Endothelial cell of umbilical vein (primary cell): ENCODE data around the gene SATB2. TPM values are rescaled to one million over a fixed set of nuclear protein-coding genes. Genes with fewer than 3 reads are reported as not detected.

Experiments used
- BruUV-seq: library from RNA; stranded (reverse); fragments of 400-500 nt; replicated peaks from 2 replicates; lab custom pipeline; 2021; lab: Mats Ljungman, UMichigan
- CTCF ChIA-PET: fragments of 300-600, 350-600 bp; sonication (Branson Sonifier 250); formaldehyde crosslinking; loops from one replicate; lab custom pipeline; 2021; ENCODE audit warnings: antibody characterized with exemption, inconsistent platforms; lab: Charles Lee
- POLR2A ChIA-PET: fragments of 300-600, 350-600 bp; sonication (Branson Sonifier 250); formaldehyde crosslinking; loops from one replicate; lab custom pipeline; 2021; ENCODE audit warnings: antibody characterized with exemption, inconsistent platforms; lab: Charles Lee
- DNase-seq: peaks from one replicate; pipeline ENCODE4 v3.0.0-alpha.2; 2011; ENCODE audit warnings: low read depth, low spot score
- FAIRE-seq: peaks from 2 replicates; lab custom pipeline; 2011; peaks lifted over from hg19 to GRCh38; lab: Jason Lieb, UNC
- H2AFZ ChIP-seq: 2 replicates; pipeline ENCODE4 v1.6.0; 2012; ENCODE audit warnings: low read depth, low read length, control low read depth, inconsistent platforms
- H3K27ac ChIP-seq: 2 replicates; pipeline ENCODE4 v1.5.1; 2011; ENCODE audit warnings: low read depth, mild to moderate bottlenecking, control low read depth, low read length, moderate library complexity; ENCODE audit not compliant: insufficient read depth
- H3K27me3 ChIP-seq, 2 experiments: 2 replicates each; pipeline versions ENCODE4 v1.6.0 to v1.6.1; 2011; ENCODE audit warnings: low read length in 2 of 2, mixed read lengths in 1 of 2; ENCODE audit not compliant: control insufficient read depth in 2 of 2, insufficient read depth in 2 of 2
- H3K36me3 ChIP-seq, 2 experiments: 2 replicates in 1 of 2; 3 replicates in 1 of 2; pipeline ENCODE4 v1.5.1; 2011; ENCODE audit warnings: low read length in 2 of 2, mild to moderate bottlenecking in 1 of 2, moderate library complexity in 1 of 2; ENCODE audit not compliant: control insufficient read depth in 2 of 2, insufficient read depth in 2 of 2; ENCODE audit errors: extremely low read depth in 1 of 2
- H3K4me1 ChIP-seq: 3 replicates; pipeline ENCODE4 v1.5.1; 2011; ENCODE audit warnings: mild to moderate bottlenecking, low read length; ENCODE audit not compliant: control insufficient read depth, insufficient read depth; ENCODE audit errors: extremely low read depth
- H3K4me2 ChIP-seq: 2 replicates; pipeline ENCODE4 v1.6.1; 2011; ENCODE audit warnings: low read length, control low read depth, mixed read lengths; ENCODE audit not compliant: insufficient read depth
- H3K4me3 ChIP-seq, 3 experiments: fragments of 200-600 bp in 1 of 3; sonication (generic), shearing (Covaris generic) in 1 of 3; replicated peaks in 1 of 3; 2 replicates each; pipeline ENCODE4 v1.5.1; 2011 to 2016; ENCODE audit warnings: control low read depth in 3 of 3, low read length in 3 of 3, mild to moderate bottlenecking in 2 of 3, inconsistent platforms in 1 of 3, low read depth in 1 of 3, moderate library complexity in 1 of 3; ENCODE audit not compliant: insufficient read depth in 1 of 3
- H3K79me2 ChIP-seq: 2 replicates; pipeline ENCODE4 v1.6.0; 2012; ENCODE audit warnings: low read length, inconsistent platforms; ENCODE audit not compliant: control insufficient read depth, insufficient read depth
- H3K9ac ChIP-seq: replicated peaks from 2 replicates; pipeline ENCODE3; 2011; ENCODE audit warnings: low read length, control low read depth; ENCODE audit not compliant: insufficient read depth; ENCODE audit errors: extremely low read depth
- H3K9me1 ChIP-seq: replicated peaks from 3 replicates; pipeline ENCODE4 v1.6.0; 2011; ENCODE audit warnings: mild to moderate bottlenecking, low read length; ENCODE audit not compliant: control insufficient read depth, insufficient read depth; ENCODE audit errors: extremely low read depth
- H3K9me3 ChIP-seq: replicated peaks from 2 replicates; pipeline ENCODE4 v1.5.1; 2012; ENCODE audit warnings: low read length, inconsistent platforms; ENCODE audit not compliant: control insufficient read depth, insufficient read depth
- H4K20me1 ChIP-seq: replicated peaks from 2 replicates; pipeline ENCODE3; 2011; ENCODE audit warnings: mild to moderate bottlenecking, low read length; ENCODE audit not compliant: control insufficient read depth, insufficient read depth; ENCODE audit errors: extremely low read depth
- CTCF ChIP-seq, 2 donors: IDR thresholded peaks; 1 replicate in 1 of 2; 2 replicates in 1 of 2; pipeline ENCODE4 v1.5.1; 2011; ENCODE audit warnings: low read length in 2 of 2, mild to moderate bottlenecking in 2 of 2, moderate library complexity in 2 of 2, control low read depth in 1 of 2, inconsistent platforms in 1 of 2, low read depth in 1 of 2; ENCODE audit not compliant: insufficient read depth in 1 of 2; ENCODE audit errors: extremely low read depth in 1 of 2
- FOS ChIP-seq: IDR thresholded peaks from 2 replicates; pipeline ENCODE4 v1.6.1; 2011; ENCODE audit warnings: mild to moderate bottlenecking, low read length, moderate library complexity, borderline replicate concordance; ENCODE audit not compliant: insufficient read depth
- GATA2 ChIP-seq: IDR thresholded peaks from 2 replicates; pipeline ENCODE4 v1.7.0; 2011; ENCODE audit warnings: low read depth, mild to moderate bottlenecking, moderate library complexity, mixed read lengths, low read length; ENCODE audit not compliant: insufficient read length, insufficient read depth
- JUN ChIP-seq: IDR thresholded peaks from 2 replicates; pipeline ENCODE4 v1.6.1; 2011; ENCODE audit warnings: borderline replicate concordance, low read depth; ENCODE audit not compliant: insufficient read length, insufficient read depth
- MYC ChIP-seq: IDR thresholded peaks from one replicate; pipeline ENCODE4 v1.6.1; 2011; ENCODE audit warnings: mild to moderate bottlenecking, low read depth, low read length
- POLR2A ChIP-seq: IDR thresholded peaks from 2 replicates; pipeline ENCODE4 v1.6.1; 2012; ENCODE audit warnings: low read depth, mild to moderate bottlenecking, control low read depth, low read length
- POLR2AphosphoS5 ChIP-seq: IDR thresholded peaks from 2 replicates; pipeline ENCODE4 v1.6.1; 2012; ENCODE audit warnings: low read depth, mild to moderate bottlenecking, control low read depth, low read length, moderate library complexity; ENCODE audit not compliant: insufficient read depth
- dilution Hi-C: fragments of 300-500 bp; cut with MboI; formaldehyde crosslinking; loops from one replicate; pipeline ENCODE4 v1.15.0; 2019; ENCODE audit warnings: low sequenced_read_pairs; ENCODE audit not compliant: extremely low pct_ligation_motif_present
- intact Hi-C: fragments of 100-400 bp; cut with micrococcal nuclease; formaldehyde crosslinking; loops from one replicate; pipeline ENCODE4 v1.10.0; 2022
- polyA plus RNA-seq, 4 experiments: library from polyadenylated mRNA; depleted of rRNA in 3 of 4; stranded (reverse) in 3 of 4; unstranded in 1 of 4; fragments of >200 nt; gene quantifications; 2 replicates each; pipeline versions ENCODE4 v1.2.1 to v1.2.3, GENCODE V29; 2011 to 2012; ENCODE audit warnings: missing spikeins in 1 of 4
- total RNA-seq: library from RNA; stranded (reverse); gene quantifications from 2 replicates; pipeline ENCODE4 v1.2.3, GENCODE V29; 2021
- TF ChIP-seq, protein P1 (sequence below): IDR thresholded peaks from 2 replicates; pipeline ENCODE4 v1.6.1; 2011; ENCODE audit not compliant: insufficient read depth, insufficient read length

The SATB2 gene
- total and polyA plus RNA-seq, 2 donors (not counting 3 experiments of a cell fraction or from before 2014, with no cell fraction given) = 0.47 to 1.1 TPM

DNA sequence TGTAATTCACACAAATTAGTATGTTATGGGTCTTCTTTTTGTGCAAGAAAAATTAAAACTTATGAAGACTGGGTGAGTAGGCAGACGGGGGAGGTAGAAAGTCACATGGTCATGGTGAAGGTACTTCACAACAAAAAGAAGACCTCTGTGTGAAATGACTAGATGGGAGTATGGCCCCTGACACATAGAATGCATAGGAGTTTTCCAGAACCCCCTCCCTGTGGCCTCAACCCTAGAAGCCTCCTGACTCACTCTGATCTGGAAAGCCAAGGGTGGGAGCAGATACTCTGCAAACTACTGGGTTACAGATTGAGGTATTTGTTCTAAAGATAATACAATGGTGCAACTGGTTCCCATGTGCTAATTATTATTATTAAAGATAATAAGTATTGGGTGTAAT is 23.2 kb downstream of the SATB2 start:
- ChIA-PET POLR2A (no interaction called here), CTCF (no interaction called here)
- no peak for DNase-seq
- dilution Hi-C loops (no loop called here), intact Hi-C loops (no loop called here)
- Histone ChIP-seq H3K4me2 (no peak overlapping the region), H3K9ac (no peak overlapping the region), H3K79me2 (no peaks in the 10 kb centered on the region), H3K27ac (no peak overlapping the region), H3K4me3 (no peak overlapping the region), H3K27me3 (no peaks in the 10 kb centered on the region), H4K20me1 (no peaks in the 10 kb centered on the region), H3K36me3 (no peaks in the 10 kb centered on the region), H3K4me1 (peaks cover 8% of the 10 kb centered on the region), H3K9me1 (no peaks in the 10 kb centered on the region), H2AFZ (no peak overlapping the region), H3K9me3 (no peaks in the 10 kb centered on the region)
- no peak for TF ChIP-seq GATA2
- no peak for TF ChIP-seq CTCF (IDR thresholded peaks at IDR 0.05; ENCODE audit: extremely low read depth in 1 of 2, insufficient read depth in 1 of 2, low read depth in 1 of 2, low read length in 2 of 2)
- TF ChIP-seq, protein P1, sequence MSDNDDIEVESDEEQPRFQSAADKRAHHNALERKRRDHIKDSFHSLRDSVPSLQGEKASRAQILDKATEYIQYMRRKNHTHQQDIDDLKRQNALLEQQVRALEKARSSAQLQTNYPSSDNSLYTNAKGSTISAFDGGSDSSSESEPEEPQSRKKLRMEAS = no peak
- TF ChIP-seq FOS = no peak
- no peak for TF ChIP-seq JUN
- no peak for TF ChIP-seq MYC
- no peak for TF ChIP-seq POLR2AphosphoS5
- no peak for TF ChIP-seq POLR2A
- no peak for FAIRE-seq
- BruUV-seq = no TSS peak
